ENCODE data around the gene CCL26.
"Not testable (repeated sequence)": the region's sequence is repeated elsewhere in the genome, so short reads cannot be mapped to it uniquely, and the experiment has no call there.

The CCL26 gene

GRCh38 chr7:75792567-75792966 is 20.6 kb upstream of the CCL26 start:
- DNase-seq (ENCODE audit: low read depth in 3 of 3), result not testable (repeated sequence)

- no peak for DNase-seq (ENCODE audit: low read depth in 3 of 3)
These were observed 17.4 kb upstream of the CCL26 start for GRCh38 chr7:75789361-75789924.

GRCh38 chr7:75788154-75788847 is 16.3 kb upstream of the CCL26 start:
- DNase-seq (ENCODE audit: low read depth in 3 of 3), result not testable (repeated sequence)

GRCh38 chr7:75783058-75783457 is 11.0 kb upstream of the CCL26 start:
- DNase-seq (ENCODE audit: low read depth in 3 of 3), result not testable (repeated sequence)

GRCh38 chr7:75780647-75781273 is 8.7 kb upstream of the CCL26 start:
- DNase-seq (ENCODE audit: low read depth in 3 of 3), result not testable (repeated sequence)

- not testable (repeated sequence) for DNase-seq (ENCODE audit: low read depth in 3 of 3)
These were observed 7.5 kb upstream of the CCL26 start for GRCh38 chr7:75779516-75779915.

- DNase-seq (ENCODE audit: low read depth in 3 of 3), result not testable (repeated sequence)
These were observed 7.0 kb upstream of the CCL26 start for GRCh38 chr7:75779035-75779434.

- peak; percentile 32 to 58 (median 58) for DNase-seq (ENCODE audit: low read depth in 3 of 3)
These were observed 4.4 kb upstream of the CCL26 start for GRCh38 chr7:75776295-75776971.

- DNase-seq (ENCODE audit: low read depth in 3 of 3), result not testable (repeated sequence)
These were observed 1.9 kb upstream of the CCL26 start for GRCh38 chr7:75773958-75774357.

GRCh38 chr7:75771224-75771623 is 787 bp downstream of the CCL26 start:
- no peak for DNase-seq (ENCODE audit: low read depth in 3 of 3)

GRCh38 chr7:75762350-75762917 is 9.6 kb downstream of the CCL26 start:
- no peak for DNase-seq (ENCODE audit: low read depth in 3 of 3)

- not testable (repeated sequence) for DNase-seq (ENCODE audit: low read depth in 3 of 3)
These were observed 10.2 kb downstream of the CCL26 start for GRCh38 chr7:75761801-75762200.

- no peak for DNase-seq (ENCODE audit: low read depth in 3 of 3)
These were observed 13.5 kb downstream of the CCL26 start for GRCh38 chr7:75758491-75758890.

- no peak for DNase-seq (ENCODE audit: low read depth in 3 of 3)
These were observed 14.2 kb downstream of the CCL26 start for GRCh38 chr7:75757860-75758259.

GRCh38 chr7:75756991-75757676 is 14.9 kb downstream of the CCL26 start:
- DNase-seq (ENCODE audit: low read depth in 3 of 3), result no peak

- no peak for DNase-seq (ENCODE audit: low read depth in 3 of 3)
These were observed 15.6 kb downstream of the CCL26 start for GRCh38 chr7:75756206-75756990.

GRCh38 chr7:75743455-75743859 is 28.6 kb downstream of the CCL26 start:
- no peak for DNase-seq (ENCODE audit: low read depth in 3 of 3)

- no peak for DNase-seq (ENCODE audit: low read depth in 3 of 3)
These were observed 31.0 kb downstream of the CCL26 start for GRCh38 chr7:75740846-75741497.

- DNase-seq (ENCODE audit: low read depth in 3 of 3), result no peak
These were observed 32.0 kb downstream of the CCL26 start for GRCh38 chr7:75739796-75740672.
